CD4-positive, alpha-beta T cell (primary cell): Measurements from ENCODE around the gene ADGRB3. TPM values are rescaled to one million over a fixed set of nuclear protein-coding genes. Genes with fewer than 3 reads are reported as not detected.

Experiments used
- ATAC-seq: fragments of 200-7000 bp; cut with Tn5 transposase; one replicate; pipeline ENCODE4 v1.10.0; 2022; ENCODE audit warnings: mild to moderate bottlenecking; ENCODE audit not compliant: poor library complexity
- CTCF ChIA-PET: fragments of 350-600 bp; sonication (Branson Sonifier 250); formaldehyde crosslinking; loops from one replicate; lab custom pipeline; 2021; ENCODE audit warnings: antibody characterized with exemption, inconsistent platforms; lab: Charles Lee
- POLR2A ChIA-PET: fragments of 350-600 bp; sonication (Branson Sonifier 250); formaldehyde crosslinking; loops from one replicate; lab custom pipeline; 2021; ENCODE audit warnings: antibody characterized with exemption, inconsistent platforms; lab: Charles Lee
- DNase-seq, 14 experiments: peaks; one replicate each; pipeline ENCODE4 v3.0.0-alpha.2; 2013 to 2020; ENCODE audit warnings: mixed read lengths in 2 of 14
- H3K27ac ChIP-seq, 2 donors: one replicate each; pipeline versions ENCODE4 v1.5.1 to v1.7.0; 2013; ENCODE audit warnings: low read length in 2 of 2, low read depth in 1 of 2, mild to moderate bottlenecking in 1 of 2
- H3K27me3 ChIP-seq, 2 experiments: 1 replicate in 1 of 2; 2 replicates in 1 of 2; pipeline versions ENCODE4 v1.6.1 to v1.7.0; 2013; ENCODE audit warnings: low read length in 2 of 2, control low read depth in 1 of 2, mild to moderate bottlenecking in 1 of 2, moderate library complexity in 1 of 2; ENCODE audit not compliant: insufficient read depth in 2 of 2, control insufficient read depth in 1 of 2
- H3K36me3 ChIP-seq: one replicate; pipeline ENCODE4 v1.6.1; 2013; ENCODE audit warnings: low read length, control low read depth; ENCODE audit not compliant: insufficient read depth
- H3K4me1 ChIP-seq: one replicate; pipeline ENCODE4 v1.6.1; 2013; ENCODE audit warnings: low read length, control low read depth; ENCODE audit not compliant: insufficient read depth
- H3K4me3 ChIP-seq: one replicate; pipeline ENCODE4 v1.5.1; 2013; ENCODE audit warnings: mild to moderate bottlenecking, low read length, moderate library complexity
- H3K9me3 ChIP-seq, 2 experiments: 1 replicate in 1 of 2; 2 replicates in 1 of 2; pipeline versions ENCODE4 v1.6.1 to v1.7.0; 2013; ENCODE audit warnings: low read length in 2 of 2, mild to moderate bottlenecking in 2 of 2, control low read depth in 1 of 2, moderate library complexity in 1 of 2; ENCODE audit not compliant: control insufficient read depth in 1 of 2, insufficient read depth in 1 of 2
- H3K27ac Mint-ChIP-seq: one replicate; pipeline ENCODE4 v1.8.0; 2020; ENCODE audit warnings: mixed read lengths
- H3K27me3 Mint-ChIP-seq: one replicate; pipeline ENCODE4 v1.8.0; 2021; ENCODE audit warnings: mixed read lengths
- H3K36me3 Mint-ChIP-seq: one replicate; pipeline ENCODE4 v1.8.0; 2021; ENCODE audit warnings: low read depth, mixed read lengths
- H3K4me1 Mint-ChIP-seq: one replicate; pipeline ENCODE4 v1.8.0; 2021; ENCODE audit warnings: low read depth, mixed read lengths
- H3K4me3 Mint-ChIP-seq: one replicate; pipeline ENCODE4 v1.8.0; 2020; ENCODE audit warnings: mild to moderate bottlenecking, mixed read lengths
- H3K9me3 Mint-ChIP-seq: one replicate; pipeline ENCODE4 v1.8.0; 2020; ENCODE audit warnings: mixed read lengths
- CTCF ChIP-seq: fragments of 200-600 bp; IDR thresholded peaks from one replicate; pipeline ENCODE4 v1.8.0; 2022; ENCODE audit warnings: antibody characterized with exemption, mild to moderate bottlenecking
- intact Hi-C, 2 experiments: fragments of 100-400 bp; cut with DNase I in 1 of 2; cut with micrococcal nuclease in 1 of 2; formaldehyde crosslinking; loops; one replicate each; pipeline versions ENCODE4 v1.15.1 to v1.9.0; 2023 to 2025; cut with DNase I, micrococcal nuclease
- total RNA-seq, 174 experiments: library from RNA in 2 of 174; stranded (reverse) in 2 of 174; gene quantifications; one replicate each; pipeline ENCODE4 v1.2.3 and lab custom pipeline; 2021 to 2026

ADGRB3 gene
- total RNA-seq, 2 experiments from 2014 or later: not detected

DNA sequence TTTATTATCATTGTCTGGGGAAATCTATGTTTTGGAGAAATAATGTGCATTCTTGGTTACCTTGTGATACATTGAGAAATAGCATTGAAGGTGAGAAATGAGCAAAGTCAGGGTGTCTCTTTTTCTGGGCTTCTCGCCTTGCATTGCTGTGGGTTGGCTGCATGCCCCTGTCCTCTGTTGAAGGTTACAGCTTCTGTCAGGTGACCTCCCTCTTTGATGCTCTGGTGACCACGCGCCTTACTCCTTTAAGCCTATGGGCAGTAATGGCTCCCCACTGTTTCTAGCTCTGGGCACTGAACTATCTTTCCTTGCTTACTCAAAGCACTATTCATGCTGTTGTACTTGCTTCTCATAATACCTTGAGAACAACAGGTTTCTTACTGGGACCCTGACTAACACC is 14.6 kb downstream of the ADGRB3 start:
- ATAC-seq (no peak), DNase-seq (no peak)
- Mint-ChIP-seq H3K4me1 (no peaks in the 10 kb centered on the region), H3K36me3 (no peaks in the 10 kb centered on the region), H3K27ac (no peak overlapping the region), H3K4me3 (no peak overlapping the region), H3K27me3 (no peaks in the 10 kb centered on the region), H3K9me3 (no peaks in the 10 kb centered on the region)
- Histone ChIP-seq H3K4me1 (no peaks in the 10 kb centered on the region), H3K9me3 (peaks cover 0 to 4% of the 10 kb centered on the region in 2 experiments), H3K27me3 (no peaks in the 10 kb centered on the region), H3K36me3 (no peaks in the 10 kb centered on the region), H3K4me3 (no peak overlapping the region), H3K27ac (no peak overlapping the region)
- intact Hi-C loops: no loop called here
- ChIA-PET POLR2A (no interaction called here), CTCF (no interaction called here)
- TF ChIP-seq CTCF: no peak

GRCh38 chr6:68650142-68650541 is 15.1 kb downstream of the ADGRB3 start:
- Histone ChIP-seq H3K4me3 (no peak overlapping the region), H3K27ac (no peak overlapping the region), H3K27me3 (no peaks in the 10 kb centered on the region), H3K4me1 (no peaks in the 10 kb centered on the region), H3K9me3 (peaks cover 0 to 4% of the 10 kb centered on the region in 2 experiments), H3K36me3 (no peaks in the 10 kb centered on the region)
- H3K27me3 Mint-ChIP-seq: no peaks in the 10 kb centered on the region
- intact Hi-C loops: no loop called here
- TF ChIP-seq CTCF: no peak
- ChIA-PET POLR2A (no interaction called here), CTCF (no interaction called here)
- no peak overlapping the region for H3K4me3 Mint-ChIP-seq
- no peak overlapping the region for H3K27ac Mint-ChIP-seq
- DNase-seq (no peak), ATAC-seq (no peak)
- H3K4me1 Mint-ChIP-seq: no peaks in the 10 kb centered on the region
- no peaks in the 10 kb centered on the region for H3K36me3 Mint-ChIP-seq
- no peaks in the 10 kb centered on the region for H3K9me3 Mint-ChIP-seq

- intact Hi-C loops: no loop called here
- Histone ChIP-seq H3K27ac (no peak overlapping the region), H3K4me1 (no peaks in the 10 kb centered on the region), H3K36me3 (no peaks in the 10 kb centered on the region), H3K4me3 (no peak overlapping the region), H3K27me3 (no peaks in the 10 kb centered on the region), H3K9me3 (no peaks in the 10 kb centered on the region)
- DNase-seq (no peak), ATAC-seq (no peak)
- Mint-ChIP-seq H3K4me3 (no peak overlapping the region), H3K9me3 (no peaks in the 10 kb centered on the region), H3K36me3 (no peaks in the 10 kb centered on the region), H3K27me3 (no peaks in the 10 kb centered on the region), H3K27ac (no peak overlapping the region), H3K4me1 (no peaks in the 10 kb centered on the region)
- TF ChIP-seq CTCF: no peak
- CTCF ChIA-PET: no interaction called here
- POLR2A ChIA-PET: no interaction called here
These were observed 16.2 kb downstream of the ADGRB3 start for GRCh38 chr6:68651011-68651985.
